Keratinocyte (primary cell): ENCODE data around the gene PLEKHA8. TPM values are rescaled to one million over a fixed set of nuclear protein-coding genes. Genes with fewer than 3 reads are reported as not detected.

Experiments used
- DNase-seq: peaks from one replicate; pipeline ENCODE4 v3.0.0-alpha.2; 2011; ENCODE audit warnings: low read depth, missing footprints, low spot score
- FAIRE-seq: peaks from 2 replicates; lab custom pipeline; 2011; peaks lifted over from hg19 to GRCh38; lab: Jason Lieb, UNC
- H2AFZ ChIP-seq: 2 replicates; pipeline ENCODE4 v1.6.0; 2012; ENCODE audit warnings: low read length, control low read depth, inconsistent platforms; ENCODE audit not compliant: control insufficient read depth
- H3K27ac ChIP-seq: 2 replicates; pipeline ENCODE4 v1.5.1; 2011; ENCODE audit warnings: low read length; ENCODE audit not compliant: control insufficient read depth, insufficient read depth
- H3K27me3 ChIP-seq: 3 replicates; pipeline ENCODE4 v1.6.0; 2011; ENCODE audit warnings: low read length; ENCODE audit not compliant: control insufficient read depth, insufficient read depth; ENCODE audit errors: extremely low read depth
- H3K36me3 ChIP-seq, 2 experiments: 2 replicates in 1 of 2; 3 replicates in 1 of 2; pipeline ENCODE4 v1.5.1; 2011; ENCODE audit warnings: low read length in 2 of 2, mild to moderate bottlenecking in 1 of 2; ENCODE audit not compliant: control insufficient read depth in 2 of 2, insufficient read depth in 2 of 2; ENCODE audit errors: extremely low read depth in 1 of 2
- H3K4me1 ChIP-seq: 3 replicates; pipeline ENCODE4 v1.5.1; 2011; ENCODE audit warnings: low read length; ENCODE audit not compliant: control insufficient read depth, insufficient read depth; ENCODE audit errors: extremely low read depth
- H3K4me2 ChIP-seq: 3 replicates; pipeline ENCODE4 v1.6.0; 2011; ENCODE audit warnings: low read depth, low read length; ENCODE audit not compliant: control insufficient read depth, insufficient read depth; ENCODE audit errors: extremely low read depth
- H3K4me3 ChIP-seq, 3 experiments: fragments of 200-600 bp in 1 of 3; sonication (generic) in 1 of 3; 2 replicates in 2 of 3; 3 replicates in 1 of 3; pipeline ENCODE4 v1.5.1; 2011 to 2016; ENCODE audit warnings: low read length in 3 of 3, mild to moderate bottlenecking in 3 of 3, control low read depth in 2 of 3, inconsistent platforms in 1 of 3, low read depth in 1 of 3, mixed read lengths in 1 of 3, mixed run types in 1 of 3, moderate library complexity in 1 of 3; ENCODE audit not compliant: control insufficient read depth in 2 of 3, insufficient read depth in 2 of 3; ENCODE audit errors: extremely low read depth in 1 of 3
- H3K79me2 ChIP-seq: 2 replicates; pipeline ENCODE4 v1.6.0; 2012; ENCODE audit warnings: low read length; ENCODE audit not compliant: control insufficient read depth, insufficient read depth
- H3K9ac ChIP-seq: 3 replicates; pipeline ENCODE4 v1.6.0; 2011; ENCODE audit warnings: low read length; ENCODE audit not compliant: control insufficient read depth, insufficient read depth; ENCODE audit errors: extremely low read depth
- H3K9me1 ChIP-seq: 3 replicates; pipeline ENCODE4 v1.6.0; 2011; ENCODE audit warnings: low read length; ENCODE audit not compliant: control insufficient read depth, insufficient read depth; ENCODE audit errors: extremely low read depth
- H3K9me3 ChIP-seq: 2 replicates; pipeline ENCODE4 v1.5.1; 2012; ENCODE audit warnings: low read depth, low read length; ENCODE audit not compliant: control insufficient read depth
- H4K20me1 ChIP-seq: 3 replicates; pipeline ENCODE4 v1.6.0; 2011; ENCODE audit warnings: low read length; ENCODE audit not compliant: control insufficient read depth, insufficient read depth; ENCODE audit errors: extremely low read depth
- CTCF ChIP-seq, 3 experiments: IDR thresholded peaks in 1 of 3; conservative IDR thresholded peaks in 1 of 3; optimal IDR thresholded peaks in 1 of 3; 2 replicates in 2 of 3; 3 replicates in 1 of 3; pipeline versions ENCODE3 to v1.5.1; 2011; ENCODE audit warnings: low read length in 3 of 3, mild to moderate bottlenecking in 3 of 3, moderate library complexity in 2 of 3, control low read depth in 1 of 3, inconsistent platforms in 1 of 3; ENCODE audit not compliant: insufficient read depth in 2 of 3; ENCODE audit errors: extremely low read depth in 1 of 3
- EZH2 ChIP-seq: IDR thresholded peaks from one replicate; pipeline ENCODE4 v1.6.1; 2012; ENCODE audit warnings: inconsistent platforms, mild to moderate bottlenecking, low read length, moderate library complexity
- dilution Hi-C: fragments of 300-500 bp; cut with MboI; formaldehyde crosslinking; loops from one replicate; pipeline ENCODE4 v1.7.0; 2020; ENCODE audit warnings: low sequenced_read_pairs; ENCODE audit not compliant: extremely low pct_ligation_motif_present
- polyA plus RNA-seq, 5 experiments: library from polyadenylated mRNA; depleted of rRNA in 3 of 5; stranded (reverse) in 3 of 5; stranded (forward) in 1 of 5; unstranded in 1 of 5; fragments of >200 nt; gene quantifications; 1 replicate in 1 of 5; 2 replicates in 3 of 5; 3 replicates in 1 of 5; pipeline versions ENCODE4 v1.2.1 to v1.2.3, GENCODE V29; 2011 to 2012; ENCODE audit warnings: missing spikeins in 2 of 5, low read depth in 1 of 5, low replicate concordance in 1 of 5

PLEKHA8 gene
- polyA plus RNA-seq, 1 donor (not counting 4 experiments of a cell fraction or from before 2014, with no cell fraction given), result 9.6 TPM

- no peak overlapping the region for H3K27ac ChIP-seq
- H3K79me2 ChIP-seq, result no peaks in the 10 kb centered on the region
- H3K4me1 ChIP-seq, result peaks cover 6% of the 10 kb centered on the region
- H3K9me3 ChIP-seq, result no peaks in the 10 kb centered on the region
- no peak overlapping the region for H3K4me3 ChIP-seq
- no peak overlapping the region for H3K4me2 ChIP-seq
- DNase-seq, result no peak
- no peaks in the 10 kb centered on the region for H3K27me3 ChIP-seq
- no peak overlapping the region for H2AFZ ChIP-seq
- dilution Hi-C loops, result no loop called here
- no peaks in the 10 kb centered on the region for H4K20me1 ChIP-seq
- H3K36me3 ChIP-seq, result peaks cover 0 to 2% of the 10 kb centered on the region in 2 experiments
- H3K9me1 ChIP-seq, result no peaks in the 10 kb centered on the region
- no peak overlapping the region for H3K9ac ChIP-seq
- TF ChIP-seq CTCF (optimal IDR thresholded peaks at IDR 0.05 in 1 of 3, IDR thresholded peaks at IDR 0.05 in 1 of 3, conservative IDR thresholded peaks at IDR 0.05 in 1 of 3; ENCODE audit: extremely low read depth in 1 of 3, insufficient read depth in 2 of 3, low read length in 3 of 3) (no peak), EZH2 (no peak)
- no peak for FAIRE-seq
Measured at GRCh38 chr7:30086529-30086928, 58.3 kb downstream of the PLEKHA8 start.

DNA sequence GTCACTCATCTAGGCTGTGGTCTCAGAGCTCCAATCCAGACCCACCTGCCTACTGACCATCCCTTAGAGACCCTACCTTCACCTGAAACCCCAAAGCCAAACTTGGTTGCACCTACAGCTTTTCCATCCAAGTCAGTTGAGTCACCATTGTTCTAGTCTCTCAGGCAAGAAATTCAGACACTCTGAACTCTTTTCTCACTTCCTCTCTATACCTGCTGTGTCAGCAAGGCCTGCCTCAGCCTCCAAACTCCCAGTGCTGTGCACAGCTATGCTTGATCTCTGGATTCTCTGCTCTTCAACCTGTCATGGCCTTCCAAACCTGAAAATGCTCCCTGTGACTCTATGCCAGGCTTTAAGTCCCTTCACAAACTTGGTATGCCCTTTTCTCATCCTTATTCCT is 59.2 kb downstream of the PLEKHA8 start:
- no peaks in the 10 kb centered on the region for H3K9me1 ChIP-seq
- H3K27me3 ChIP-seq, result no peaks in the 10 kb centered on the region
- DNase-seq (no peak), FAIRE-seq (no peak)
- no peak overlapping the region for H3K4me2 ChIP-seq
- peaks cover 0 to 2% of the 10 kb centered on the region in 2 experiments for H3K36me3 ChIP-seq
- dilution Hi-C loops, result no loop called here
- peaks cover 9% of the 10 kb centered on the region for H3K4me1 ChIP-seq
- no peak overlapping the region for H3K4me3 ChIP-seq
- H3K9ac ChIP-seq, result no peak overlapping the region
- H3K79me2 ChIP-seq, result no peaks in the 10 kb centered on the region
- H3K9me3 ChIP-seq, result no peaks in the 10 kb centered on the region
- no peaks in the 10 kb centered on the region for H4K20me1 ChIP-seq
- H3K27ac ChIP-seq, result no peak overlapping the region
- TF ChIP-seq CTCF (optimal IDR thresholded peaks at IDR 0.05 in 1 of 3, IDR thresholded peaks at IDR 0.05 in 1 of 3, conservative IDR thresholded peaks at IDR 0.05 in 1 of 3; ENCODE audit: extremely low read depth in 1 of 3, insufficient read depth in 2 of 3, low read length in 3 of 3) (no peak), EZH2 (no peak)
- no peak overlapping the region for H2AFZ ChIP-seq
